ES-I3 (cell line): Measurements from ENCODE around the gene HYOU1.

Source experiments
- H3K36me3 ChIP-seq: 2 replicates; pipeline ENCODE4 v1.6.1; 2013; ENCODE audit warnings: mild to moderate bottlenecking, low read length, control low read depth, moderate library complexity; ENCODE audit not compliant: insufficient read depth
- H3K4me1 ChIP-seq: 2 replicates; pipeline ENCODE4 v1.6.1; 2013; ENCODE audit warnings: mild to moderate bottlenecking, control low read depth, low read length; ENCODE audit not compliant: insufficient read depth
- H3K9ac ChIP-seq: 2 replicates; pipeline ENCODE4 v1.6.1; 2013; ENCODE audit warnings: low read depth, mild to moderate bottlenecking, low read length, moderate library complexity
- H3K9me3 ChIP-seq: 2 replicates; pipeline ENCODE4 v1.6.1; 2013; ENCODE audit warnings: mild to moderate bottlenecking, low read length, moderate library complexity; ENCODE audit not compliant: control insufficient read depth, insufficient read depth

The HYOU1 gene

GRCh38 chr11:119014209-119014924, 42.6 kb downstream of the HYOU1 start:
- H3K9me3 ChIP-seq = no peaks in the 10 kb centered on the region
- no peak overlapping the region for H3K9ac ChIP-seq
- peaks cover 38% of the 10 kb centered on the region for H3K36me3 ChIP-seq
- no peaks in the 10 kb centered on the region; the same call in 1 of the 2 replicates for H3K4me1 ChIP-seq

GRCh38 chr11:119012629-119013170, 44.3 kb downstream of the HYOU1 start:
- Histone ChIP-seq H3K36me3 (peaks cover 40% of the 10 kb centered on the region), H3K9ac (no peak overlapping the region), H3K9me3 (no peaks in the 10 kb centered on the region), H3K4me1 (no peaks in the 10 kb centered on the region; the same call in 1 of the 2 replicates)

- H3K9me3 ChIP-seq = no peaks in the 10 kb centered on the region
- H3K36me3 ChIP-seq = peaks cover 41% of the 10 kb centered on the region
- no peak overlapping the region for H3K9ac ChIP-seq
- no peaks in the 10 kb centered on the region for H3K4me1 ChIP-seq
Measured at GRCh38 chr11:119011476-119012053, 45.4 kb downstream of the HYOU1 start.

- Histone ChIP-seq H3K4me1 (no peaks in the 10 kb centered on the region), H3K36me3 (peaks cover 19% of the 10 kb centered on the region), H3K9ac (no peak overlapping the region), H3K9me3 (no peaks in the 10 kb centered on the region)
Measured at GRCh38 chr11:119006656-119007055, 50.3 kb downstream of the HYOU1 start.

- Histone ChIP-seq H3K36me3 (peaks cover 23% of the 10 kb centered on the region), H3K4me1 (peaks cover 10% of the 10 kb centered on the region; the same call in 1 of the 2 replicates), H3K9ac (no peak overlapping the region), H3K9me3 (no peaks in the 10 kb centered on the region)
Measured at GRCh38 chr11:119000906-119001305, 56.1 kb downstream of the HYOU1 start.

GRCh38 chr11:118998822-118999221, 58.2 kb downstream of the HYOU1 start:
- Histone ChIP-seq H3K9me3 (no peaks in the 10 kb centered on the region), H3K36me3 (peaks cover 19% of the 10 kb centered on the region), H3K4me1 (peaks cover 10% of the 10 kb centered on the region; the same call in 1 of the 2 replicates), H3K9ac (peak overlapping the region; percentile 88)

- H3K4me1 ChIP-seq = peaks cover 10% of the 10 kb centered on the region; the same call in 1 of the 2 replicates
- H3K9me3 ChIP-seq = no peaks in the 10 kb centered on the region
- H3K36me3 ChIP-seq = peaks cover 19% of the 10 kb centered on the region
- H3K9ac ChIP-seq = peak overlapping the region; percentile 88
Measured at GRCh38 chr11:118998388-118998717, 58.7 kb downstream of the HYOU1 start.

GRCh38 chr11:118997627-118998387, 59.2 kb downstream of the HYOU1 start, which contains the start of gene CENATAC:
TSS of gene CENATAC (plus strand) at chr11:118998138. CDS start at chr11:118998198, 60 bp downstream.
- peaks cover 10% of the 10 kb centered on the region; the same call in 1 of the 2 replicates for H3K4me1 ChIP-seq
- peak within 1 kb of the TSS; percentile 88 for H3K9ac ChIP-seq
- H3K9me3 ChIP-seq = no peaks in the 10 kb centered on the region
- peaks cover 15% of the 10 kb centered on the region for H3K36me3 ChIP-seq

- Histone ChIP-seq H3K4me1 (peaks cover 10% of the 10 kb centered on the region; the same call in 1 of the 2 replicates), H3K36me3 (peaks cover 15% of the 10 kb centered on the region), H3K9ac (peak overlapping the region; percentile 88), H3K9me3 (no peaks in the 10 kb centered on the region)
Measured at GRCh38 chr11:118996926-118997626, 59.9 kb downstream of the HYOU1 start.
